Peyer's patch (tissue), 4 donors: ENCODE measurements around the gene ZNF330. TPM values are rescaled to one million over a fixed set of nuclear protein-coding genes. Genes with fewer than 3 reads are reported as not detected.

Experiments
- DNase-seq, 3 donors: peaks; one replicate each; pipeline ENCODE4 v3.0.0-alpha.2; 2017 to 2019
- H3K27ac ChIP-seq, 4 donors: fragments of 200-600 bp; sonication (generic); one replicate each; pipeline ENCODE4 v1.5.1; 2016 to 2019
- H3K27me3 ChIP-seq, 2 donors: fragments of 200-600 bp; sonication (generic); one replicate each; pipeline ENCODE4 v1.5.1; 2019
- H3K36me3 ChIP-seq, 3 donors: fragments of 200-600 bp; sonication (generic); one replicate each; pipeline ENCODE4 v1.5.1; 2016 to 2019
- H3K4me1 ChIP-seq, 4 donors: fragments of 200-600 bp; sonication (generic); one replicate each; pipeline ENCODE4 v1.5.1; 2016 to 2019
- H3K4me3 ChIP-seq, 4 donors: fragments of 200-600 bp; sonication (generic); 1 replicate in 3 of 4; 2 replicates in 1 of 4; pipeline ENCODE4 v1.5.1; 2016 to 2019; ENCODE audit warnings: mild to moderate bottlenecking in 1 of 4
- H3K9me3 ChIP-seq, 4 donors: fragments of 200-600 bp; sonication (generic); one replicate each; pipeline ENCODE4 v1.5.1; 2016 to 2019; ENCODE audit warnings: mild to moderate bottlenecking in 1 of 4
- CTCF ChIP-seq, 6 experiments: fragments of 450-650 bp in 4 of 6; fragments of 200-600 bp in 2 of 6; sonication (generic) in 1 of 6; IDR thresholded peaks; one replicate each; pipeline ENCODE4 v1.5.1; 2017 to 2019; ENCODE audit warnings: antibody characterized with exemption in 6 of 6, mild to moderate bottlenecking in 3 of 6, moderate library complexity in 1 of 6
- POLR2A ChIP-seq, 2 donors: fragments of 450-650 bp; IDR thresholded peaks; one replicate each; pipeline ENCODE4 v1.5.1; 2017; ENCODE audit warnings: antibody characterized with exemption in 2 of 2, mild to moderate bottlenecking in 2 of 2, moderate library complexity in 2 of 2
- total RNA-seq, 4 donors: library from RNA; depleted of rRNA; stranded (reverse); fragments of >200 nt; gene quantifications; one replicate each; pipeline ENCODE4 v1.1.0, GENCODE V29; 2016

The ZNF330 gene
- total RNA-seq, 4 donors from 2014 or later: 10.9 to 56.9 (median 20.5) TPM

- no peak for TF ChIP-seq POLR2A (IDR thresholded peaks at IDR 0.05)
- TF ChIP-seq CTCF (IDR thresholded peaks at IDR 0.05): no peak
- Histone ChIP-seq H3K27ac (no peak overlapping the region), H3K27me3 (no peaks in the 10 kb centered on the region), H3K4me3 (no peak overlapping the region), H3K9me3 (no peaks in the 10 kb centered on the region), H3K36me3 (no peaks in the 10 kb centered on the region), H3K4me1 (no peaks in the 10 kb centered on the region)
- DNase-seq: no peak
These were observed 20.0 kb downstream of the ZNF330 start for GRCh38 chr4:141240671-141241070.

- Histone ChIP-seq H3K27me3 (no peaks in the 10 kb centered on the region), H3K4me3 (no peak overlapping the region), H3K36me3 (no peaks in the 10 kb centered on the region), H3K9me3 (no peaks in the 10 kb centered on the region), H3K4me1 (no peaks in the 10 kb centered on the region), H3K27ac (no peak overlapping the region)
- TF ChIP-seq CTCF (IDR thresholded peaks at IDR 0.05) (no peak), POLR2A (IDR thresholded peaks at IDR 0.05) (no peak)
- no peak for DNase-seq
These were observed 21.3 kb downstream of the ZNF330 start for GRCh38 chr4:141241986-141242385.

- Histone ChIP-seq H3K9me3 (no peaks in the 10 kb centered on the region), H3K27ac (no peak overlapping the region), H3K4me3 (no peak overlapping the region), H3K36me3 (no peaks in the 10 kb centered on the region), H3K4me1 (no peaks in the 10 kb centered on the region), H3K27me3 (no peaks in the 10 kb centered on the region)
- no peak for DNase-seq
- no peak for TF ChIP-seq POLR2A (IDR thresholded peaks at IDR 0.05)
- no peak for TF ChIP-seq CTCF (IDR thresholded peaks at IDR 0.05)
These were observed 23.7 kb downstream of the ZNF330 start for GRCh38 chr4:141244419-141244818.

GRCh38 chr4:141246243-141246642 is 25.5 kb downstream of the ZNF330 start:
- no peaks in the 10 kb centered on the region for H3K36me3 ChIP-seq
- no peak overlapping the region for H3K27ac ChIP-seq
- no peaks in the 10 kb centered on the region for H3K27me3 ChIP-seq
- H3K4me3 ChIP-seq: no peak overlapping the region
- no peak for DNase-seq
- H3K4me1 ChIP-seq: no peaks in the 10 kb centered on the region
- no peaks in the 10 kb centered on the region for H3K9me3 ChIP-seq
- no peak for TF ChIP-seq CTCF (IDR thresholded peaks at IDR 0.05)
- TF ChIP-seq POLR2A (IDR thresholded peaks at IDR 0.05): no peak

- DNase-seq: no peak
- Histone ChIP-seq H3K27ac (no peak overlapping the region), H3K27me3 (no peaks in the 10 kb centered on the region), H3K9me3 (no peaks in the 10 kb centered on the region), H3K36me3 (no peaks in the 10 kb centered on the region), H3K4me1 (no peaks in the 10 kb centered on the region), H3K4me3 (no peak overlapping the region)
- TF ChIP-seq CTCF (IDR thresholded peaks at IDR 0.05) (no peak), POLR2A (IDR thresholded peaks at IDR 0.05) (no peak)
These were observed 26.2 kb downstream of the ZNF330 start for GRCh38 chr4:141246683-141247429.

- no peak for DNase-seq
- H3K4me1 ChIP-seq: no peaks in the 10 kb centered on the region
- no peak for TF ChIP-seq POLR2A (IDR thresholded peaks at IDR 0.05)
- TF ChIP-seq CTCF (IDR thresholded peaks at IDR 0.05): no peak
- H3K27me3 ChIP-seq: no peaks in the 10 kb centered on the region
- H3K9me3 ChIP-seq: no peaks in the 10 kb centered on the region
- H3K27ac ChIP-seq: no peak overlapping the region
- no peak overlapping the region for H3K4me3 ChIP-seq
- no peaks in the 10 kb centered on the region for H3K36me3 ChIP-seq
These were observed 26.7 kb downstream of the ZNF330 start for GRCh38 chr4:141247430-141247780.
